ENCODE data around the gene UGT1A4.

The UGT1A4 gene

GRCh38 chr2:233811732-233812131, 93.2 kb downstream of the UGT1A4 start:
- DNase-seq (ENCODE audit: low read depth in 2 of 2): no peak

GRCh38 chr2:233813236-233814055, 94.9 kb downstream of the UGT1A4 start:
- DNase-seq (ENCODE audit: low read depth in 2 of 2): no peak

GRCh38 chr2:233814056-233814835, 95.7 kb downstream of the UGT1A4 start:
- no peak for DNase-seq (ENCODE audit: low read depth in 2 of 2)

GRCh38 chr2:233815861-233816260, 97.3 kb downstream of the UGT1A4 start:
- DNase-seq (ENCODE audit: low read depth in 2 of 2): no peak

GRCh38 chr2:233816334-233816733, 97.8 kb downstream of the UGT1A4 start:
- no peak for DNase-seq (ENCODE audit: low read depth in 2 of 2)

- no peak for DNase-seq (ENCODE audit: low read depth in 2 of 2)
Observed at GRCh38 chr2:233816771-233817170, 98.2 kb downstream of the UGT1A4 start.

- no peak for DNase-seq (ENCODE audit: low read depth in 2 of 2)
Observed at GRCh38 chr2:233817361-233817911, 98.9 kb downstream of the UGT1A4 start.

GRCh38 chr2:233817995-233818638, 99.6 kb downstream of the UGT1A4 start:
- DNase-seq (ENCODE audit: low read depth in 2 of 2): no peak

- no peak for DNase-seq (ENCODE audit: low read depth in 2 of 2)
Observed at GRCh38 chr2:233818639-233819621, 100.4 kb downstream of the UGT1A4 start.

- no peak for DNase-seq (ENCODE audit: low read depth in 2 of 2)
Observed at GRCh38 chr2:233819884-233820773, 101.6 kb downstream of the UGT1A4 start.

- no peak for DNase-seq (ENCODE audit: low read depth in 2 of 2)
Observed at GRCh38 chr2:233820774-233821105, 102.2 kb downstream of the UGT1A4 start.

GRCh38 chr2:233821196-233821595, 102.7 kb downstream of the UGT1A4 start:
- no peak for DNase-seq (ENCODE audit: low read depth in 2 of 2)

GRCh38 chr2:233821709-233822100, 103.2 kb downstream of the UGT1A4 start:
- DNase-seq (ENCODE audit: low read depth in 2 of 2): no peak

- DNase-seq (ENCODE audit: low read depth in 2 of 2): no peak
Observed at GRCh38 chr2:233822101-233822771, 103.7 kb downstream of the UGT1A4 start.
